Astrocyte of the spinal cord (primary cell): ENCODE data around the gene PLPPR1.

Experiments used
- DNase-seq: peaks from one replicate; pipeline ENCODE4 v3.0.0; 2011; ENCODE audit warnings: low read depth, low spot score
- H3K4me3 ChIP-seq: 2 replicates; pipeline ENCODE4 v1.5.1; 2011; ENCODE audit warnings: low read depth, mild to moderate bottlenecking, low read length, moderate library complexity
- CTCF ChIP-seq: IDR thresholded peaks from 2 replicates; pipeline ENCODE4 v1.5.1; 2012; ENCODE audit warnings: low read depth, mild to moderate bottlenecking, low read length, inconsistent platforms
- in situ Hi-C: cut with HindIII; loops from 2 replicates; pipeline ENCODE4 v1.10.0; 2017; ENCODE audit warnings: low sequenced_read_pairs

PLPPR1 gene

GRCh38 chr9:101014566-101014965 lies 14.0 kb upstream of the PLPPR1 start:
- in situ Hi-C loops = no loop called here
- no peak overlapping the region for H3K4me3 ChIP-seq
- TF ChIP-seq CTCF = no peak
- DNase-seq = no peak

- no peak for TF ChIP-seq CTCF
- H3K4me3 ChIP-seq = no peak overlapping the region
- in situ Hi-C loops = no loop called here
- no peak for DNase-seq
Measured at GRCh38 chr9:101018467-101018866, 10.1 kb upstream of the PLPPR1 start.

GRCh38 chr9:101022704-101023103 lies 5.8 kb upstream of the PLPPR1 start:
- no peak for DNase-seq
- in situ Hi-C loops = no loop called here
- no peak for TF ChIP-seq CTCF
- H3K4me3 ChIP-seq = no peak overlapping the region

GRCh38 chr9:101025940-101026339 lies 2.6 kb upstream of the PLPPR1 start:
- in situ Hi-C loops = no loop called here
- TF ChIP-seq CTCF = no peak
- H3K4me3 ChIP-seq = no peak overlapping the region
- DNase-seq = no peak

GRCh38 chr9:101026824-101027223 lies 1.7 kb upstream of the PLPPR1 start:
- TF ChIP-seq CTCF = no peak
- in situ Hi-C loops = no loop called here
- no peak overlapping the region for H3K4me3 ChIP-seq
- no peak for DNase-seq

- in situ Hi-C loops = no loop called here
- no peak for DNase-seq
- TF ChIP-seq CTCF = no peak
- no peak overlapping the region for H3K4me3 ChIP-seq
Measured at GRCh38 chr9:101027236-101027635, 1.3 kb upstream of the PLPPR1 start.
